A673 (cell line): ENCODE data around the gene GET3. TPM values are rescaled to one million over a fixed set of nuclear protein-coding genes. Genes with fewer than 3 reads are reported as not detected.

Experiments
- BruUV-seq: library from RNA; stranded (reverse); fragments of 400-500 nt; replicated peaks from 2 replicates; lab custom pipeline; 2021; lab: Mats Ljungman, UMichigan
- CTCF ChIA-PET: fragments of 300-600 bp; sonication (Branson Sonifier 250); formaldehyde crosslinking; loops from one replicate; lab custom pipeline; 2022; ENCODE audit warnings: antibody characterized with exemption; lab: Charles Lee
- POLR2A ChIA-PET: fragments of 300-600 bp; sonication (Branson Sonifier 250); formaldehyde crosslinking; loops from one replicate; lab custom pipeline; 2022; ENCODE audit warnings: antibody characterized with exemption; ENCODE audit not compliant: low non-redundant PET; lab: Charles Lee
- DNase-seq: peaks from one replicate; pipeline ENCODE4 v3.0.0-alpha.2; 2015; ENCODE audit warnings: low spot score
- H3K27ac ChIP-seq: fragments of 200-600 bp; sonication (generic); 2 replicates; pipeline ENCODE4 v1.5.1; 2016; ENCODE audit warnings: mixed run types, low read depth, mild to moderate bottlenecking, mixed read lengths, antibody characterized with exemption, low read length; ENCODE audit not compliant: poor library complexity, severe bottlenecking
- H3K27me3 ChIP-seq: fragments of 200-600 bp; sonication (generic); replicated peaks from 2 replicates; pipeline ENCODE4 v1.6.1; 2017; ENCODE audit warnings: mixed run types, low read depth, mild to moderate bottlenecking, mixed read lengths, antibody characterized with exemption, low read length; ENCODE audit not compliant: insufficient read depth, poor library complexity
- H3K36me3 ChIP-seq: fragments of 200-600 bp; sonication (generic); 2 replicates; pipeline ENCODE4 v1.6.1; 2016; ENCODE audit warnings: mixed run types, mild to moderate bottlenecking, mixed read lengths, antibody characterized with exemption, low read length; ENCODE audit not compliant: insufficient read depth, poor library complexity, severe bottlenecking
- H3K4me1 ChIP-seq: fragments of 200-600 bp; sonication (generic); 2 replicates; pipeline ENCODE4 v1.6.1; 2017; ENCODE audit warnings: mixed run types, mild to moderate bottlenecking, mixed read lengths, antibody characterized with exemption, low read length; ENCODE audit not compliant: insufficient read depth, poor library complexity, severe bottlenecking
- H3K4me3 ChIP-seq: fragments of 200-600 bp; sonication (generic); 2 replicates; pipeline ENCODE4 v1.5.1; 2016; ENCODE audit warnings: low read depth, mixed run types, mild to moderate bottlenecking, mixed read lengths, low read length; ENCODE audit not compliant: poor library complexity, severe bottlenecking
- H3K9me3 ChIP-seq: fragments of 200-600 bp; sonication (generic); 2 replicates; pipeline ENCODE4 v1.6.1; 2016; ENCODE audit warnings: mixed run types, low read depth, mild to moderate bottlenecking, mixed read lengths, antibody characterized with exemption, low read length; ENCODE audit not compliant: poor library complexity, severe bottlenecking
- CTCF ChIP-seq: fragments of 300-800, 200-600 bp; sonication (generic); conservative IDR thresholded peaks from 2 replicates; pipeline ENCODE4 v1.5.1; 2017; ENCODE audit warnings: low read depth, mild to moderate bottlenecking, antibody characterized with exemption, low read length, moderate library complexity, mixed read lengths
- EZH2 ChIP-seq: fragments of 200-600 bp; sonication (generic); IDR thresholded peaks from 2 replicates; pipeline ENCODE4 v1.6.1; 2017; ENCODE audit warnings: borderline replicate concordance, low read depth, mild to moderate bottlenecking, mixed read lengths, antibody characterized with exemption, low read length; ENCODE audit not compliant: poor library complexity, severe bottlenecking
- intact Hi-C: fragments of 100-400 bp; cut with micrococcal nuclease; formaldehyde crosslinking; loops from one replicate; pipeline ENCODE4 v1.10.0; 2022; ENCODE audit not compliant: unreplicated experiment
- total RNA-seq: library from RNA; stranded (reverse); gene quantifications from 2 replicates; pipeline ENCODE4 v1.2.3, GENCODE V29; 2021

Gene GET3
- total RNA-seq, 1 experiment from 2014 or later: 91.7 TPM

- no peaks in the 10 kb centered on the region for H3K27me3 ChIP-seq
- no peak for TF ChIP-seq EZH2
- TF ChIP-seq CTCF: no peak
- intact Hi-C loops: no loop called here
- H3K36me3 ChIP-seq: no peaks in the 10 kb centered on the region
- H3K9me3 ChIP-seq: no peaks in the 10 kb centered on the region
- no peak overlapping the region for H3K4me3 ChIP-seq
- H3K4me1 ChIP-seq: peaks cover 51% of the 10 kb centered on the region
- H3K27ac ChIP-seq: no peak overlapping the region
- CTCF ChIA-PET: no interaction called here
- no TSS peak for BruUV-seq
- DNase-seq: no peak
- POLR2A ChIA-PET: no interaction called here
Measured at GRCh38 chr19:12787458-12787857, 50.2 kb downstream of the GET3 start.

GRCh38 chr19:12788042-12788681 lies 50.9 kb downstream of the GET3 start:
- intact Hi-C loops: no loop called here
- BruUV-seq: TSS peak; percentile 36
- H3K4me1 ChIP-seq: peaks cover 45% of the 10 kb centered on the region
- H3K27me3 ChIP-seq: no peaks in the 10 kb centered on the region
- TF ChIP-seq CTCF: no peak
- TF ChIP-seq EZH2: no peak
- no peaks in the 10 kb centered on the region for H3K36me3 ChIP-seq
- no peak overlapping the region for H3K4me3 ChIP-seq
- DNase-seq: no peak
- POLR2A ChIA-PET: no interaction called here
- peak overlapping the region; percentile 98 for H3K27ac ChIP-seq
- H3K9me3 ChIP-seq: no peaks in the 10 kb centered on the region
- CTCF ChIA-PET: no interaction called here

GRCh38 chr19:12788682-12789097 lies 51.4 kb downstream of the GET3 start:
- intact Hi-C loops: no loop called here
- Histone ChIP-seq H3K4me1 (peaks cover 40% of the 10 kb centered on the region), H3K4me3 (peak overlapping the region; percentile 59)

More at GRCh38 chr19:12788682-12789097, 51.4 kb downstream of the GET3 start:
- Histone ChIP-seq H3K36me3 (no peaks in the 10 kb centered on the region), H3K27ac (peak overlapping the region; percentile 98), H3K27me3 (no peaks in the 10 kb centered on the region), H3K9me3 (no peaks in the 10 kb centered on the region)
- no TSS peak for BruUV-seq
- POLR2A ChIA-PET: no interaction called here
- CTCF ChIA-PET: no interaction called here
- DNase-seq: peak; percentile 71
- TF ChIP-seq CTCF (no peak), EZH2 (no peak)
